TTC549 (cell line): Measurements from ENCODE around the gene EXOC6B.

Experiments
- FAIRE-seq: peaks from 2 replicates; lab custom pipeline; 2012; peaks lifted over from hg19 to GRCh38; lab: Jason Lieb, UNC

The EXOC6B gene

DNA sequence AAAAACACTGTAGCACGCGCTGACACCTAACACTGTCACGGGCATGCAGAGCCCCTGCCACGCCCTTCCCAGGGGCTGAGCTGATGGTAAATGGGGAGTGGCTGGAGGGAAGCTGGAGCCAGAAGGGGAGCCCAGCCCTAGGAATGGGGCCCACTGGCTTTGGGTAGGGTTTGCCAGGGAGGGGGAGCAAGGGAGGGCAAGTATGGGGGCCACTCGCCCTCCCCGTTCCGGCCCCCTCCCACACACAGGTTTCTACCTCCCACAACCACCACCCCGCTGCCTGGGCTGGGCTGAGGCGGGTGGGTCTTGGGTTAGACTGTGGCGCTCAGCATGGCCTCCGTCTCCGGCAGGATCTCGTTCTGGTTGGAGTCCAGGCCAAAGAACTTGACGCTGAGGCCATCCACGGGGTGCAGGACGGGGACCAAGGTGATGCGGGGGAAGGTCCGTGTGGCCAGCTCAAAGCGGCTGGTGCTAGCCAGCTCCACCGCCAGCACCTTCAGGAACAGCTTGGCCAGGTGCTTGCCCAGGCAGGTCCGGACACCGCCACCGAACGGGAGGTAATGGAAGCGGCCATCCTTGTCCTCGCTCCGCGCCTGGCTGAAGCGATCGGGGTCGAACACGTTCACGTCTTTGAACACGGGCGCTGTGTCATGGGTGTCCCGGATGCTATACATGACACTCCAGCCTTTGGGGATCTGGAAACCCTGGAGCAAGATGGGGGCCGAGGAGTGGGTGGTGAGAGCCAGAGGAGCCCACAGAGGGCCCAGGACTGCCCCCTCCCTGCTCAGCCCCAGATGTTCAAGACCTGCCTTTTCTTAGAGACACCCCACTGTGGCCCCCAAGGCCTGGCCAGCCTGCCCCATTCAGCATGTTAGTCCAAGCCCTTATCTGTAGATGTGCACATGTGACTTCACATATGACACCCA is 693.7 kb downstream of the EXOC6B start:
- no peak for FAIRE-seq

DNA sequence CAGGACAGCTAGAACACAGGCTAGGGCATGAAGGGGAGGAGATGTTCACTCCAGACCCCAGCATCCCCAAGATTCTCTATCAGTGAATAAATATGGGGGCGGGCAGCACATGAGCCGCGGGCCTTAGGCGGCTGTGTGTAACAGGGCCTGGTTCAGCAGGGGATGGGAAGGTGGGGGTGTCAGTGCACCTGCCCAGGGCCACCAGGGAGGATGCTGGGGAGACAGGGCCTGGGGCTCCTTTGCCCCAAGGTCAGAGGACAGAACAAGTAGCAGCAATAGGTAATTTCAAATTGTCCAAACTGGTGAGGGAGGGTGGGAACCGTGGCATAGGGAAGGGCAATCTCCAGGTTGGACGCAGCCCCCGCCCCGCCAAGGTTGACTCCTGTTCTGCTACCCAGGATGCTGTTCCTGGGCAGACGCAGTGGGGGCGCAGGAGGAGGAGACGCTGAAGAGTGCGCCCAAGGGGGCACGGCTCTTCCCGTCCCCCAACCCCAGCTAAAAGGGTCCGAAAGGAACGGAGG is 694.4 kb downstream of the EXOC6B start:
- FAIRE-seq, result no peak

DNA sequence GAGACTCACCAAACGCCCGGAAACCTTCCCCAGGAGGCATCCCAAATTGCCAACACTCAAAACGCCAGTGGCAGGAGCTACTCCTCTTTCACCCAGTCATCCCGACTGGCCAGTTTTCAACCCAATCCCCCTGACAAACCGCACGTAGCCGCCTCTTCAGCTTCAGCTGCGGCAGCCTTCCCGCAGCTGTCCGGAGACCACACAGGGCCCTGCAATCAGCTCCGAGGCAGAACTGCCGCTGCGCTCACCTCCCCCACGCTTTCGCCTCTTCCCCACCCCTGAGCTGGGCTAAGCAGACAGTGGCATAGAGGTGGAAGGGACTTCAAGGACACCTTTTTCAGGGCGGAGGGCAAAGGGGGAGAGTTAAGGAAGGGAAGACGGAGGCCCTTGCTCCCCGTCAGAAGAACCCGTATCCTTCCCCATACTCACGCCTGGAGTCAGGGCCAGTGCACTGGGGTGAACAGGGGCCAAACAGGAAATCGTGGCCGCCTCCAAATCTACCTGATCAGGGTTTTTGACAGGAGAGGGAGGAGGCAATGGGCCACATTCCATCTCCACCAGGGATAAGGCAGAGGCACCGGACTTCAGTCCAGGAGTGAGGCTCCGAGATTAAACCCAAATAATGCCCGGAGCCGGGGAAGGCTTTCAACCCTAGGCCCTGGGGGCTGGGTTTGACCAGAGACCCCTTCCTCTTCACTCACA is 695.0 kb downstream of the EXOC6B start:
- no peak for FAIRE-seq

DNA sequence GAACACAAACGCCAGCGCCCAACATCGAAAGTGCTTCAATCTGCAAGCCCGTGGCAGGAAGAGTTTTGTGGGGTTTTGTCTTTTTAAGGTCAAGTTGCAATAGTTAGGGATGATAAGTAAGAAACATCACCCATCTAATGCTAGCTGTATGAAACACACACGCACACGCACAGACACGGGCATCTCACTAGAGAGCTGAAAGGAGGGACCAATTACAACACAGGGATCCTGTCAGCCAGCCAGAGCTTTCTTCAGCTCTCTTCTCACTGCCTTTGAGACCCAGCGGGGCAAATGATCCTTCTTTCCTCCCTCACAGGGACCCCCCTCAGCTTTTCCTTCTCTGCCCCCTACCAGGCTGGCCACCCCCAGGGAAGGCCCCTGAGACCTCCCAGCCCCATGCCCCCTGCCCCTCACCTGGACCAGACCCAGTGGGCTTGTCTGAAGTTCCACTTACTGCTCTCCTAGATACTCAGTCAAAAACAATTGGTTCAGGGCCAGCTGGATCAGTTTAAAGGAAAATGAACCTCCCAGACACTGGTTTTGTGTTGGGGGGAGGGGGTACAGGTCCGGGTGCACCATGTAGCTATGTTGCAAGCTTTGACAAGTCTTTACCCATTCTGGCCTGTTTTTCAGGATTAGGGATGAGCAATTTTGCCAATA is 696.0 kb downstream of the EXOC6B start:
- no peak for FAIRE-seq

DNA sequence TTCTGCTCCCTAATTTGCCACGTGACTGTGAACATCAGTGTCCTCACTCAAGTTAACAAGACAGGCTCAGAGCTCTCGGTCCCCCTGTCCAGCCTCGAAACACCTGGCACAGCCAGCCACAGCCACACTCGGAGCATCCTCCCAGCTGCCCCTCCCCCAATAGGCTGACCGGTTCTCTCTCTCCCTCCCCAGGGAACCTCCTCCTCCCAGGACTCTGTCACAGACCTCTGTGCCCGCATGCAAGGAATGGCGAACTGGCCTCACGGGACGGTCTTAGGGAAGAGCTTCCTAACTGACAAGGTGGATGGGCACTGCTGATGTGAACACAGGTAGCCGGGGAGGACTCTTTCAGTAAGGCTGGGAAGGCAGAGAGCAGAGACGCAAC is 697.0 kb downstream of the EXOC6B start:
- FAIRE-seq, result no peak

DNA sequence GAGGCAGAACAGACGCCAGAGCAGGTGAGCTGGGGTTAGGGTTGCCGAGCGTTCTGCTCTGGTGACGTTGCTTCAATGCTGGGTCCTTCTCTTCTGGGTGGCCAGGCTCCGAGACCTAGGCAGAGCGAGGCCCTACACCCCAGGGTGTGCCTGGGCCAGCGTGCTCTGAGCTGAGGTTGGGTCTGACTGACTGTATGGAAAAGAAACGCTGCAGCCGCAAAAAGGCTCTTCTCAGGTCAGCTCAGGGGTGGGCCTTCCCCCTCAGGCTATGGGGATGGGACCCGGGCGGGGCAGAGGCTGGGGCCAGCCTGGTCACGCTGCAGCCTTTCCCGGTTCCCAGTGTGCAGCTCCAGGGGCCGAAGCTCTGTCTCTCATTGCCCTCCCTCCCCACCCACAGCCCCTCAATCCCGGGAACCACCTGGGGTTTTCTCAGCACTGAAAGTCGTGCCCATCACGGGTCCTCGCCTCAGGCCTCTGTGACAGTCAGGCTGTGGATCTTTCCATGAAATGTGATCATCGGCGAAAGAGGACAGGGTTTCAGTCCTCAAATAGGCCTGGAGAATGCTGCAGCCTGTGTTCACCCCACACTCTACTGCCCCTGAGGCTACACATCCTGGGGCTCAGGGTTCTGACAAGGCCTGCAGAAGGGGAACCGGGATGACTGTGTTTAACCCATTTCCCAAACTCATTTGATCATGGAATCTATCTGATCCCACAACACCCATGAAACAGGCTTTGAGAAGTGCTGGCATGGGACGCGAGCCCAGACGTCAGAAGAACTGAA is 697.6 kb downstream of the EXOC6B start:
- FAIRE-seq, result no peak

DNA sequence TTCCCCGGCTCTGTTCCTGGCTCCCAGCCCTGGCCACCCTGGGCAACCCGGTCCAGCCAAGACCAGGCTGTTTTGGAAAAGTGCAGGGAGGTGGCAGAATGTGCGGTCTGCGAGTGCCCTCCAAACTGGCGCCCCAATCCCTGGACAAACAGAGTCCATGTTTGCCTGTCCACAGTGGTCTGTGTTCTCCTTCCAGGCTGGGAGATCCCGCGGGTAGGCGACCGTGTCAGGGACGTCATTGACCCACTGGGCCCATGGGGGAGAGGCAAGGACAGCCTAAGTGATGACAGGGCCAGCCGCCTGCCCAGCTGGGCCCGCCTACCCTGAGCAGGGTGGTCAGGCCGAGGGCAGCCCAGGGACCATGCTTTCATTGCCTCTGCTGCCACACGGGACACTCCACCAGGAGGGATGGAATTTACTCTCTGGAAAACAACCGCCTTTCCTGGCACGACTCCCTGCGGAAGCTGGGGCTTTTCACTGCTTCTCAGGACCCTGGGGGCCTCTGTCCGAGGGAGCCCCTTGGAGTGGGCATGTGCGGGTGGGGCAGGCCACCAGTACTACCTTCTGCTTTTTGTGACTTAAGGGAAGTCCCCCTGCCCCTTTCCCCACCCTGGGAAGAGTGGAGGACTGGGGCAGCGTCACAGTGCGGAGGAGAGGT is 698.3 kb downstream of the EXOC6B start:
- FAIRE-seq, result no peak

DNA sequence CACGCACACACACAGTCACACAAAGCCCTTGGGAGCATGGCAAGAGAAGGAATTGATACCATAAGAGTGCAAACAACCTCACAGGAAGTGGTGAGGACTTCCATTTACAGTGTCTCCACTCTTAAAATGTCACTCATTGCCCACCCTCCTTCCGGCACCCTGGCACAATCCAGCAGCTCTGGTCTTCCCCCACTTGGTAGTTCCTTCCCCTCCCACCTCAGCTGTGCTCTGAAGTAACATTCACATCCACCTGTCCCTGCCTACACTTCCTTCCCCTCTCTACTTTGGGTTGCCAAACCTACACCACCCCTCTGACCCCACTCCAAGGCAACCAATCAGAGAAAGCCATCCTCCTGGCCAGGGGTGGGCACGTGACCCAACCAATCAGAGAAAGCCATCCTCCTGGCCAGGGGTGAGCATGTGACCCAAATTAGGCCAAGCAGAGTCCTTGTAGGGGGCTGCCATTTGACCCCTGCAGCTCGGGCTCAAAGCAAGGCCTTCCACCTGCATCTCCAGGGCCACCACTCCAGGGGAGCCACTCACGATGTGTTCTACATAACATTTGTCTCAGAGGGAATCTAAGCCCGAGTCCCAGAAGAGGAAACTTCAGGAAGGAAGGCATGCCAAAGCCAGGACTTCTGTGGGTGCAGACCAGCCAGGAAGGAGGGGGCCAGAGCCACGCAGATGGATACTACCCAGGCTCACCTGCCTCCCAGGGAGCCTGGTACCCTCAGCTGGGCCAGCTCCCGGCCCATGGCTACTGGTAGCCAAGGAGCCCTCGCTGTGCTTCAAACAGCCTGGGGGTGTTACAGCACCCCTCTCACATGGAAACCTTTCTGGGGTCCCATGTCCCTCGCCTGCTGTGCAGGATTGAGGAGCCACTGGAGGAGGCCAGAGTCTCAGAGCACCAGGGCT is 699.4 kb downstream of the EXOC6B start:
- FAIRE-seq, result no peak
